Measurements from ENCODE around the gene TBC1D1.

DNA sequence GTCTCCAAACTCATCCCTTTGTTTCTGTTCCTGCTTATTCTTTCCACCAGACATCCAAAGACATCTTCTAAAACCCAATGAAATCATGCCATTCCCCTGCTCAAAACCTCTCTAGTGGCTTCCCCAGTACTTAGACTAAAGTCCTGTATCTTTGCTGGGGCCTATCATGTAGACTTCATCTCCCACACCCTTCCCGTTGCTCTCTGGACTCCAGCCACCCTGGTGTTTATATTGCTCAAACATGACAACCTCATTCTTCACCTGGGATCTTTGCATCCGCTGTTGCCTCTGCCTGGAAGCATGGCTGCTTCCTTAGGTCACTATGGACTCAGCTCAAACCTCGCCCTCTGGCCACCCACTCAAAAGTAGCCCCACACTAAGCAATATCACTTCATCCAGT, 23.7 kb downstream of the TBC1D1 start:
- no peak for TF ChIP-seq SNAI2 (CRISPR knock-in tag; IDR thresholded peaks at IDR 0.05)
- TF ChIP-seq, protein P1, sequence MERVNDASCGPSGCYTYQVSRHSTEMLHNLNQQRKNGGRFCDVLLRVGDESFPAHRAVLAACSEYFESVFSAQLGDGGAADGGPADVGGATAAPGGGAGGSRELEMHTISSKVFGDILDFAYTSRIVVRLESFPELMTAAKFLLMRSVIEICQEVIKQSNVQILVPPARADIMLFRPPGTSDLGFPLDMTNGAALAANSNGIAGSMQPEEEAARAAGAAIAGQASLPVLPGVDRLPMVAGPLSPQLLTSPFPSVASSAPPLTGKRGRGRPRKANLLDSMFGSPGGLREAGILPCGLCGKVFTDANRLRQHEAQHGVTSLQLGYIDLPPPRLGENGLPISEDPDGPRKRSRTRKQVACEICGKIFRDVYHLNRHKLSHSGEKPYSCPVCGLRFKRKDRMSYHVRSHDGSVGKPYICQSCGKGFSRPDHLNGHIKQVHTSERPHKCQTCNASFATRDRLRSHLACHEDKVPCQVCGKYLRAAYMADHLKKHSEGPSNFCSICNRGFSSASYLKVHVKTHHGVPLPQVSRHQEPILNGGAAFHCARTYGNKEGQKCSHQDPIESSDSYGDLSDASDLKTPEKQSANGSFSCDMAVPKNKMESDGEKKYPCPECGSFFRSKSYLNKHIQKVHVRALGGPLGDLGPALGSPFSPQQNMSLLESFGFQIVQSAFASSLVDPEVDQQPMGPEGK (CRISPR knock-in tag; IDR thresholded peaks at IDR 0.05; ENCODE audit: borderline replicate concordance): no peak
